HG02885 (cell line): ENCODE measurements around the gene DEPDC5.
A peak's percentile ranks its signal among the peaks of the same experiment; 100 is the strongest.
"Not testable (repeated sequence)": the region's sequence is repeated elsewhere in the genome, so short reads cannot be mapped to it uniquely, and the experiment has no call there.

ENCODE experiments used
- ATAC-seq: cut with Tn5 transposase; IDR thresholded peaks from one replicate; pipeline ENCODE4 v1.9.1; 2021; ENCODE audit warnings: mild to moderate bottlenecking; ENCODE audit not compliant: unreplicated experiment, poor library complexity

Gene DEPDC5

DNA sequence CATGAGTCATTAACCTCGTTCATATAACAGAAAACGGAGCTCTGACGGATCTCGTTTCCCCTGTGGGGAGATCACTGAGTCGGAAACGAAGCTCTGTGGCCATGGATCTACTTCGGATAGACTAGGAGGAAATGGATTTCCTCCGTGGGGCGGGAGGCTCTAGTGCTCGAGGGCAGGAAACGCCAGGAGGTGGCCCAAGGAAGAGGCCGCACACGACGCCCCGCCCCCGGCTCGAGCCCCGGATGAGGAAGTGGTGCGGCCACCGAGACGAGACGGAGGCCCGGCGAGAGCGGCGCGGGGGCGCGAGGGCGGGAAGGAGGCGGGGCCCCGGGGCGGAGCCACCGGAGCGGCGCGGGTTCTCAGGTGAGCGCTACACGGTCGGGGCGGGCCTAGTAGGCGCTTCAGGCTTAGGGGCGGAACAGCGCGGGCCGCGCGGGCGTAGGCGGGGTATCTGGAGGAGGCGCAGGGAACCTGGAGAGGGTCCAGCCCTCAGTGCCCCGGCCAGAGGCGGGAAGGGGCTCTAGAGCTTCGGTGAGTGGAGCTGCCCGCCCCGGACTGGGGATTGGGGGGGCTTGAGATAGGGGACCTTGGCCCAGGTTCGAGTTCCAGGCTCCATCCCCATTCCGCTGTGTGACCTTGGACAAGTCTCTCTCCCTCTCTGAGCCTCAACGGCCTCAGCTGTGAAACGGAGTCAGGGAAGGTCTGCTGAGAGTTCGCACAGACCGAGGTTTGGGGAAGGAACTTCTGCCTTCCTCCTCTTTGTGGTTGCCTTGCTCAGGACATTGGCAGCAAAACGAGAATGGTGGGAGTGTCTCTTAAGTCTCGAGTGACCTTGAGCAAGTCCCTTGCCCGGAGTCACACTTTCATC is at the start of gene DEPDC5:
Gene DEPDC5 (plus strand): TSS at position 386 of the 868 bp plus-strand sequence. CDS start 903 bp downstream, outside the sequence.
- peak; percentile 75 for ATAC-seq

GRCh38 chr22:31707519-31707918 is 46.3 kb upstream of the DEPDC5 start:
- ATAC-seq = no peak

DNA sequence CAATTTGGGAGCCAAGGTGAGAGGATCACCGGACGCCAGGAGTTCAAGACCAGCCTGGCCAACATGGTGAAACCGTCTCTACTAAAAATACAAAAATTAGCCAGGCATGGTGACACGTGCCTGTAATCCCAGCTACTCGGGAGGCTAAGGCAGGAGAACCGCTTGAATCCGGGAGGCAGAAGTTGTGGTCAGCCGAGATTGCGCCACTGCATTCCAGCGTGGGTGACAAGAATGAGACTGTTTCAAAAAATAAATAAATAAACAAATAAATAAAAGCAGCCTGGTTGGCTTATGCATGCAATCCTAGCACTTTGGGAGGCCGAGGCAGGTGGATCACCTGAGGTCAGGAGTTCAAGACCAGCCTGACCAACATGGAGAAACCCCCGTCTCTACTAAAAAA is 42.6 kb upstream of the DEPDC5 start:
- ATAC-seq = not testable (repeated sequence)

GRCh38 chr22:31715147-31715778 is 38.6 kb upstream of the DEPDC5 start:
- ATAC-seq = no peak

DNA sequence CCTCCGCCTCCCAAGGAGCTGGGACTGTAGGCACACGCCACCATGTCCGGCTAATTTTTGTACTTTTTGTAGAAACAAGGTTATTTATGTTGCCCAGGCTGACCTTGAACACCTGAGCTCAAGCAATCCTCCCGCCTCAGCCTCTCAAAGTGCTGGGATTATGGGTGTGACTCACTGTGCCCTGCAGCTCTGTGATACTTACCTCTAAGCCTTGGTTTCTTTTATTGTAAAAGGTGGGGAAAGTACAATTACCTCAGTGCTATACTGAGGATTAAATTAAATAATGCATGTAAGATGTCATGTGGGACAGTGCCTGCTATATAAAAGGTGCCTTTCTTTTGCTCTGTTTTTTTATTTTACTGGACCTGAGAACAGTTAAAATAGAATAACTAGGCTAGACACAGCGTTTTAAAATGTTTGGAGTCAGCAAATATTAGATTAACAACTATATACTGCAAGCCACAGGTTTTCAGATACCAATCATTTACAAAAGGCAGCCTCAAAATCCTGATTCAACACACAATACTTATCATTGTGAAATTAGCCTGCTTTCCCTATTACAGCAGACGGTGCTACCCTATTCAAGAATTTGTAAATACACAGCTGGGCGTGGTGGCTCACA is 33.9 kb upstream of the DEPDC5 start:
- no peak for ATAC-seq

GRCh38 chr22:31723723-31724122 is 30.1 kb upstream of the DEPDC5 start:
- ATAC-seq = no peak

- no peak for ATAC-seq
Observed at GRCh38 chr22:31726692-31727091, 27.1 kb upstream of the DEPDC5 start.

DNA sequence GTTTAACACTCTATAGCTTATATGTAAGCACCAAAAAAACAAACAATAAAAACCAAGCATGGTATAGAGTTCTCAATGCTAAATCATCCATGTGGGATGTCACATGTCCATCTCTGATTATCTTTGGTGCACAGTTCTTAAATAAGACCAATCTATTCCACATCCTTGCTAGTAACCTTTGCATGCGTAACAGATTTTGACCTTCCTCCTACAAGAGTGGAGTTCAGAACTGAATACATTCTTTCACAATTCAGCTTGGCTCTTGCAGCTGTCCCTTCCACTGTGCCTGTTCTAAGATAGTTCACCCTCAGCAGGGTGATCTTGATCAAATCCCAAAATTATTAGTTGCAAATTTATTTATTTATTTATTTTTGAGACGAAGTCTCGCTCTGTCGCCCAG is 25.0 kb upstream of the DEPDC5 start:
- no peak for ATAC-seq

DNA sequence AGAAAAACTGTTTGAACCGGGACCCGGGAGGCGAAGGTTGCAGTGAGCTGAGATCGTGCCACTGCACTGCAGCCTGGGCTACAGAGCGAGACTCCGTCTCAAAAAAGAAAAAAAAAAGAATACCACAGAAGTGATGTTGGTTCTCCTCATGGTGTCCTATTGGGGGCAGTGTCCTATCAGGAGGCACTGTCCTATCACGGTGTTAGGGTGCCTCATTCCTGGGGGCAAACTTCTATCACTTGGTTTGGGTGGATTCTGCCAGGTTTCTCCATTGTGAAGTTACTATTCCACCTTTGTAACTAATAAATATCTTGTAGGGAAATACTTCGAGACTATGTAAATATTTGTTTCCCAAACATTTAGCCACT is 23.5 kb upstream of the DEPDC5 start:
- no peak for ATAC-seq

GRCh38 chr22:31732089-31732829 is 21.6 kb upstream of the DEPDC5 start:
- no peak for ATAC-seq

- ATAC-seq = no peak
Observed at GRCh38 chr22:31733580-31734079, 20.2 kb upstream of the DEPDC5 start.

DNA sequence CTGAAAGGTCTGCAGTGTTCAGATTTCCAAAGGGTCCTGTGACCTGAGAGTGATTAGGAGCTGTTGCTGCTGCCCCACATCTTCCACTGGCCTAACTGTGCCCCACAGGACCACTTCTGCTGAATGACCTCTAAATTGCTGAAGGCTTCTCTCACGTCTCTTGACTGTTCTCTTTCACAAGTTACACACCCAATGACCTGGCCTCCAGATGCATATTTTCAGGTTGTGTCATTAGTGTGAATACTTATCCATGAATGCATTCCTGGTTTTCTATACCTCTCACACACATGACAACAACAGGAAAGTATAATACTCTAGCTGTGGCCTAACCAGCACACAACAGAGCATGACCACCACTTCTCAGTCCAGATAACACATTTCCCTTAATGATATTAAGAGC is 19.3 kb upstream of the DEPDC5 start:
- ATAC-seq = no peak

GRCh38 chr22:31736458-31736857 is 17.4 kb upstream of the DEPDC5 start:
- no peak for ATAC-seq

DNA sequence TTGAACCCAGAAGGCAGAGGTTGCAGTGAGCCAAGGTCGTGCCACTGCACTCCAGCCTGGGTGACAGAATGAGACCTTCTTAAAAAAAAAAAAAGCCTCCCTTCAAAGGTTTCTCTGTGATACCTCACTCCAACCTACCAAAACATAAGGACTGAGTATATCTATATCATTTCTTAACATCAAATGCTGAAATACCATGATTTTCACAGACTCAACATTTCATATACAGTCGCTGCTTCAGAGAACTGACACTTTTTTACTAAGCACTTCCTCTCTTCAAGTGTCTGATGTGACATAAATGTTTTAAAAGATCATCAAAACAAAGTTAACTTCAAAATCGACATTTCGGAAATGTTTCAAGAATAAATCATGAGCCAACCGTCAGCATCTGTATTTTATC is 15.9 kb upstream of the DEPDC5 start:
- ATAC-seq = no peak

DNA sequence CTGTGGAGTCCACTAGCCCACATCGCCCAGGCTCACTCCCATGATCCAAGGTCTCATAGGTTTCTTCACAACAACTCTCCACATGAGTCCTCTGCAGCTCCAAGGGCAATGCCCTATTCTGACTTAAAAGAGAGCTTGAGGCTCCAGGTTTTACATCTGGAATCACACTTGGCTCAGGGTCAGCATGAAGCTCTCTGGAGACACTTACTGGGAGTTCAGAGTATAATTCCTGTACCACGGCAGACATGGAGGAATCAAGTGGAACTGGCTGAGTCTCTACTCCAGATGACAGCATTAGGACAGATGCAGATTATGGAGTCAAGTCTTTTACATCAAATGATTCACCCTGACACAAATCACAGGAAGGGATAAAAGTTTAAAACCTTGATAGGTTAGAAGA is 15.3 kb upstream of the DEPDC5 start:
- ATAC-seq = no peak

GRCh38 chr22:31739795-31740201 is 14.0 kb upstream of the DEPDC5 start:
- no peak for ATAC-seq

- not testable (repeated sequence) for ATAC-seq
Observed at GRCh38 chr22:31740314-31740713, 13.5 kb upstream of the DEPDC5 start.

- no peak for ATAC-seq
Observed at GRCh38 chr22:31742115-31742514, 11.7 kb upstream of the DEPDC5 start.

GRCh38 chr22:31742682-31743081 is 11.1 kb upstream of the DEPDC5 start:
- ATAC-seq = no peak

- no peak for ATAC-seq
Observed at GRCh38 chr22:31743871-31744270, 9.9 kb upstream of the DEPDC5 start.
